ENCODE data around the gene LRP6. TPM values are rescaled to one million over a fixed set of nuclear protein-coding genes. Genes with fewer than 3 reads are reported as not detected.

The LRP6 gene
- total RNA-seq, 2 experiments from 2014 or later: 5.2 to 8.1 TPM

GRCh38 chr12:12238605-12239004 is 28.2 kb downstream of the LRP6 start:
- CTCF ChIA-PET (ENCODE audit: unreplicated experiment): no interaction called here

DNA sequence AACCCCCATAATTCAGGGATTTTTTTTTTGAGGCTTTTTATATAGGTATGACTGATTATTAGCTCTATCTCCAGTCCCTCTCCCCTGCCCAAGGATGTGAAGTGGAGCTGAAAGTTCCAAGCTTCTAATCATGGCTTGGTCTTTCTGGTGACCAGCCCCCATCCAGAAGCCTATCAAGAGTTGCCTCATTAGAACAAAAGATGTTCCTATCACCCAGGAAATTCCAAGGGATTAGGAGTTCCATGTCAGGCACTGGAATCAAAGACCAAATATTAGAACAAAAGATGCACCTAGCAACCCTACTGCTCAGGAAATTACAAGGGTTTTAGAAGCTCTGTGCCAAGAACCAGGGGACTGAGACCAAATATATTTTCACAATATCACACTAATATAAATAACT is 29.9 kb downstream of the LRP6 start:
- no peak overlapping the region for H3K4me3 ChIP-seq (ENCODE audit: low read depth, low read length, poor library complexity, severe bottlenecking)
- H3K4me2 ChIP-seq (ENCODE audit: low read length): no peak overlapping the region
- ChIA-PET CTCF (ENCODE audit: unreplicated experiment) (no interaction called here), POLR2A (interaction anchor here (1.9 kb wide), 1 partner anchor 19 kb away, joined by 4 read pairs; no protein-coding TSS in a partner anchor)
- DNase-seq (ENCODE audit: low spot score): no peak
- TF ChIP-seq, protein P1, sequence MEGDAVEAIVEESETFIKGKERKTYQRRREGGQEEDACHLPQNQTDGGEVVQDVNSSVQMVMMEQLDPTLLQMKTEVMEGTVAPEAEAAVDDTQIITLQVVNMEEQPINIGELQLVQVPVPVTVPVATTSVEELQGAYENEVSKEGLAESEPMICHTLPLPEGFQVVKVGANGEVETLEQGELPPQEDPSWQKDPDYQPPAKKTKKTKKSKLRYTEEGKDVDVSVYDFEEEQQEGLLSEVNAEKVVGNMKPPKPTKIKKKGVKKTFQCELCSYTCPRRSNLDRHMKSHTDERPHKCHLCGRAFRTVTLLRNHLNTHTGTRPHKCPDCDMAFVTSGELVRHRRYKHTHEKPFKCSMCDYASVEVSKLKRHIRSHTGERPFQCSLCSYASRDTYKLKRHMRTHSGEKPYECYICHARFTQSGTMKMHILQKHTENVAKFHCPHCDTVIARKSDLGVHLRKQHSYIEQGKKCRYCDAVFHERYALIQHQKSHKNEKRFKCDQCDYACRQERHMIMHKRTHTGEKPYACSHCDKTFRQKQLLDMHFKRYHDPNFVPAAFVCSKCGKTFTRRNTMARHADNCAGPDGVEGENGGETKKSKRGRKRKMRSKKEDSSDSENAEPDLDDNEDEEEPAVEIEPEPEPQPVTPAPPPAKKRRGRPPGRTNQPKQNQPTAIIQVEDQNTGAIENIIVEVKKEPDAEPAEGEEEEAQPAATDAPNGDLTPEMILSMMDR (conservative IDR thresholded peaks at IDR 0.05; ENCODE audit: low read length): no peak
- TF ChIP-seq EZH2phosphoT487 (IDR thresholded peaks at IDR 0.05; ENCODE audit: borderline replicate concordance, low read depth, low read length): no peak
- H2AFZ ChIP-seq (ENCODE audit: low read length): no peak overlapping the region
- no peaks in the 10 kb centered on the region for H3K9me2 ChIP-seq (ENCODE audit: insufficient read depth, low read length)
- no peaks in the 10 kb centered on the region for H3K4me1 ChIP-seq (ENCODE audit: insufficient read depth, low read length, poor library complexity, severe bottlenecking)
- intact Hi-C loops (cut with micrococcal nuclease; ENCODE audit: unreplicated experiment): no loop called here
- no peaks in the 10 kb centered on the region for H3K79me2 ChIP-seq (ENCODE audit: insufficient read depth, low read depth, low read length)
- H3K9me3 ChIP-seq (ENCODE audit: low read length): no peaks in the 10 kb centered on the region
- no TSS peak for BruUV-seq (replicated peaks)
- H3K36me3 ChIP-seq (ENCODE audit: insufficient read depth, low read length): no peaks in the 10 kb centered on the region
- no peaks in the 10 kb centered on the region for H4K20me1 ChIP-seq (ENCODE audit: insufficient read depth, low read length)
- no peak overlapping the region for H3K27ac ChIP-seq (ENCODE audit: low read depth, low read length, poor library complexity, severe bottlenecking)

More at GRCh38 chr12:12238605-12239004, 28.2 kb downstream of the LRP6 start:
- TF ChIP-seq, protein P1 (conservative IDR thresholded peaks at IDR 0.05; ENCODE audit: low read length): no peak
- no peak for TF ChIP-seq EZH2phosphoT487 (IDR thresholded peaks at IDR 0.05; ENCODE audit: borderline replicate concordance, low read depth, low read length)
- intact Hi-C loops (cut with micrococcal nuclease; ENCODE audit: unreplicated experiment): no loop called here
- no peaks in the 10 kb centered on the region for H4K20me1 ChIP-seq (ENCODE audit: insufficient read depth, low read length)
- no peak overlapping the region for H3K4me3 ChIP-seq (ENCODE audit: low read depth, low read length, poor library complexity, severe bottlenecking)
- H3K27ac ChIP-seq (ENCODE audit: low read depth, low read length, poor library complexity, severe bottlenecking): no peak overlapping the region
- POLR2A ChIA-PET: interaction anchor here (0.8 to 1.0 kb wide), 2 partner anchors 10 to 16 kb away, joined by 3 to 6 read pairs; no protein-coding TSS in a partner anchor
- H3K4me2 ChIP-seq (ENCODE audit: low read length): no peak overlapping the region
- no peak for DNase-seq (ENCODE audit: low spot score)
- no peaks in the 10 kb centered on the region for H3K36me3 ChIP-seq (ENCODE audit: insufficient read depth, low read length)
- no peaks in the 10 kb centered on the region for H3K4me1 ChIP-seq (ENCODE audit: insufficient read depth, low read length, poor library complexity, severe bottlenecking)
- H2AFZ ChIP-seq (ENCODE audit: low read length): no peak overlapping the region
- H3K9me3 ChIP-seq (ENCODE audit: low read length): no peaks in the 10 kb centered on the region
- no peaks in the 10 kb centered on the region for H3K79me2 ChIP-seq (ENCODE audit: insufficient read depth, low read depth, low read length)
- BruUV-seq (replicated peaks): no TSS peak
- no peaks in the 10 kb centered on the region for H3K9me2 ChIP-seq (ENCODE audit: insufficient read depth, low read length)

DNA sequence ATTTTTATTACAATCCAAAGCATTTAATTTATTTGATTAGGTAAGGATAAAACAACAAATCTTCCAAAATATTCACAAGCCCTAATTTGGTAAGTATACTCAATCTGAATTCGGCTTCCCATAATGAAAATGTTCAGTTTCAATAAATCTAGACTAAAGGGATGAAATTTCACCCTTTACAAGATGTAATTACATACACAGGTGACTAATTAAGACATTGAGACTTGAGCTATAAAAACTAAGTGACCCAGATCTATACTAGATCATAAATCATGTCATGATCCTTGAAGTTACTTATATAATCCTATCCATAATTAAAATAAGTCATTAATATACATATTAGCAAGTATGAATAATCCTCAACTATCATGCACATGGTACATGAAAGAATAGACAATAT is 36.6 kb downstream of the LRP6 start:
- Histone ChIP-seq H3K4me1 (ENCODE audit: insufficient read depth, low read length, poor library complexity, severe bottlenecking) (no peaks in the 10 kb centered on the region), H2AFZ (ENCODE audit: low read length) (no peak overlapping the region), H3K4me2 (ENCODE audit: low read length) (no peak overlapping the region), H3K27ac (ENCODE audit: low read depth, low read length, poor library complexity, severe bottlenecking) (no peak overlapping the region), H4K20me1 (ENCODE audit: insufficient read depth, low read length) (no peaks in the 10 kb centered on the region), H3K9me2 (ENCODE audit: insufficient read depth, low read length) (no peaks in the 10 kb centered on the region), H3K79me2 (ENCODE audit: insufficient read depth, low read depth, low read length) (no peaks in the 10 kb centered on the region), H3K9me3 (ENCODE audit: low read length) (no peaks in the 10 kb centered on the region), H3K36me3 (ENCODE audit: insufficient read depth, low read length) (no peaks in the 10 kb centered on the region), H3K4me3 (ENCODE audit: low read depth, low read length, poor library complexity, severe bottlenecking) (no peak overlapping the region)
- ChIA-PET POLR2A (interaction anchor here (0.6 kb wide), 1 partner anchor 1311 kb away, joined by 3 read pairs; no protein-coding TSS in a partner anchor), CTCF (ENCODE audit: unreplicated experiment) (no interaction called here)
- BruUV-seq (replicated peaks): no TSS peak
- intact Hi-C loops (cut with micrococcal nuclease; ENCODE audit: unreplicated experiment): no loop called here
- TF ChIP-seq, protein P1 (conservative IDR thresholded peaks at IDR 0.05; ENCODE audit: low read length): no peak
- no peak for TF ChIP-seq EZH2phosphoT487 (IDR thresholded peaks at IDR 0.05; ENCODE audit: borderline replicate concordance, low read depth, low read length)
- DNase-seq (ENCODE audit: low spot score): no peak
